Mesodermal cell (in vitro differentiated cells): Measurements from ENCODE around the gene OTOP3.
"Not testable (repeated sequence)": the region's sequence is repeated elsewhere in the genome, so short reads cannot be mapped to it uniquely, and the experiment has no call there.

Source experiments
- H3K27ac ChIP-seq: 2 replicates; pipeline ENCODE4 v1.7.0; 2013; ENCODE audit warnings: mild to moderate bottlenecking, low read depth, low read length, moderate library complexity; ENCODE audit not compliant: severe bottlenecking
- H3K36me3 ChIP-seq: 2 replicates; pipeline ENCODE4 v1.7.1; 2013; ENCODE audit warnings: mild to moderate bottlenecking, low read length, moderate library complexity; ENCODE audit not compliant: control insufficient read depth, insufficient read depth
- H3K4me1 ChIP-seq: one replicate; pipeline ENCODE4 v1.7.1; 2013; ENCODE audit warnings: mild to moderate bottlenecking, low read length; ENCODE audit not compliant: insufficient read depth, control insufficient read depth, poor library complexity, severe bottlenecking
- H3K4me3 ChIP-seq: 2 replicates; pipeline ENCODE4 v1.7.0; 2013; ENCODE audit warnings: low read length, control low read depth, mild to moderate bottlenecking; ENCODE audit not compliant: insufficient read depth, poor library complexity, severe bottlenecking; ENCODE audit errors: extremely low read depth
- H3K9me3 ChIP-seq: 2 replicates; pipeline ENCODE4 v1.7.1; 2013; ENCODE audit warnings: mild to moderate bottlenecking, low read length, moderate library complexity; ENCODE audit not compliant: control insufficient read depth
- WGBS, 2 experiments: methylation state at CpG; one replicate each; pipeline ENCODE4 v1.1.5; 2013; ENCODE audit warnings: missing lambda C conversion rate in 2 of 2; ENCODE audit not compliant: insufficient coverage in 2 of 2; 5-methylcytosine and 5-hydroxymethylcytosine counted together

The OTOP3 gene

DNA sequence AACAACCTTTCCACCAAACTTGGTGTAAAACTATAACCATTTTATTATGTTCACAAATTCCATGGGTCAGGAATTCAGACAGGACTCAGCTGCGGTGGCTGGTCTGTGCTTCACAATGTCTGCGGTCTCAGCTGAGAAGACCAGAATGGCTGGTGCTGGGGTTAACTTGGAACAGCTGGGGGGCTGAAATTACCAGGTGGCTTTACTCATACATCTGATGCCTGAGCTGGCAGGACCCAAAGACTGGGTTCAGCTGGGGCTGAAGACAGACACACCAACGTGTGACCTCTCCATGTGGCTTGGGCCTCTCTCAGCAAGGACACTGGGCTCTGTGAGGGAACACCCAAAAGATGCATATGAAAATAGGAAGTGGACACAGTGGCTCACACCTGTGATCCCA, 42.5 kb downstream of the OTOP3 start:
- Histone ChIP-seq H3K4me3 (no peak overlapping the region), H3K27ac (no peak overlapping the region), H3K4me1 (peaks cover 7% of the 10 kb centered on the region), H3K9me3 (no peaks in the 10 kb centered on the region), H3K36me3 (no peaks in the 10 kb centered on the region)
- WGBS, 2 experiments: 78% methylated on average over 3 of the region's 3 CpGs; no CpG with 5 or more reads in 1 of the 2 experiments

- Histone ChIP-seq H3K4me1 (peaks cover 7% of the 10 kb centered on the region), H3K27ac (no peak overlapping the region), H3K4me3 (no peak overlapping the region), H3K36me3 (no peaks in the 10 kb centered on the region), H3K9me3 (no peaks in the 10 kb centered on the region)
- WGBS, 2 experiments: 82 to 88% methylated on average over 12 of the region's 17 CpGs
Measured at GRCh38 chr17:74979408-74980146, 43.9 kb downstream of the OTOP3 start.

DNA sequence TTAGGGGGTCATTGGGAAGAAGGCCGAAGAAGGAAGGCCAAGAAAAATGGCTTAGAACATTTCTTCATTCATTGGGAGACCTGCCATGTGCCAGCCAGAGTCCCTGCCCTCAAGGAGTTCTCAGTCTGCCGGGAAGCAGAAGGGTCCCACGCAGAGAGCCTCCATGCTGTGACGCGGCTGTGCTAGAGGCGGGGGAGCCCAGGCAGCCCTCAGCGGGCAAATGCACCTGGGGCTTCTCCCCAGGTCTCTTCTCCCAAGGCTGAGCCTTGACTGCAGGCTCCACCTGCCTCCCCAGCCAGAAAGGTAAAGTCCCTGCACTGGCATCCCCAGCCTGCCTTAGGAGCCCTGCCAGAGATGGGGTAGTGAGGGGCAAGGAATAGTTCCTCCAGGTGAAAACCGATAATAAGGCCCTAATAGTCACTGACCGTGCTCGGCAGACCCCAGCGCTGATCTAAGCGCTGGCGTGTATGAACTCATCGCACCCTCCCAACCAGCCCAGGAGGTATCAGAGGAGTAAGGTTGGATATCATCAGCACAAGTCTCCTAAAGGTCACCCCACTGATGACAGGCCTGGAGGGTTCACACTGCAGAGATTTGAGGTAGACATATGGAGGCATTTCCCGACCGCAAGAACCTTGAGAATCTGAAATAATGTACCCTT, 45.8 kb downstream of the OTOP3 start:
- no peaks in the 10 kb centered on the region for H3K36me3 ChIP-seq
- WGBS, 2 experiments: 84 to 87% methylated on average over 10 of the region's 16 CpGs
- no peaks in the 10 kb centered on the region for H3K9me3 ChIP-seq
- H3K4me1 ChIP-seq: peaks cover 7% of the 10 kb centered on the region
- H3K4me3 ChIP-seq: peak overlapping the region; percentile 59
- H3K27ac ChIP-seq: peak overlapping the region; percentile 93

DNA sequence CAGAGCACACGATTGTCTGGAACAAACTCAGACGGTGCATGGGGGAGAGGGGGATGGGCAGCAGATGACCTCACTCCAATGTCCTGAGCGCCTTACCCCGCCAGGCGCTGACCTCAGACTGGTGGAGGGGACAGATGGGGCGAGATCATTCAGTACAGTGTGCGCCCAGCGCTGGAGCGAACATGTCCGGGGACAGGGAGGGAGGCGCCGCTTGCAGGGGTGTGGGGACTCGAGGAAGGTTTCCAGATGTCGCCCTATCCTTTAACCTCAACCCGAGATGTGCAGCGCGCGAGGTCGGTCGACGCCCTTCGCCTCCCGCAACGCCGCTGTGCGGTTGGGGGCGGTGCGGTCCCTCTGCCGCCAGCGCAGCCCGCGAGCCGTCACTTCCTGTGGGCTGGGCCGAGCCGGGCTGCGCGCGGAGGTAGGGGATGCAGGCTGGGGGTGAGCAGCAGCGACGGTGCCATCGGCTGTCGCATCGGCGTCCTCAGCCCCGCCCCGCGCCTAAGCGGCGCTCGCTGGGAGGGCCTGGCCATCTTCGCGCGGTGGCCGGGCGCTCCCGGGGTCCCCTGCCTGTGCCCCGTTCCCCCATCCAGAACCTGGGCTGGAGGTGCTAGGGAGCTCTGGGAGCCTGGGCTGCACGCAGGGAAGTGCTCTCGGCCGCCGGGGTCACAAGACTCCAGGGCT, 46.4 kb downstream of the OTOP3 start:
- Histone ChIP-seq H3K4me3 (peak overlapping the region; percentile 59), H3K9me3 (no peaks in the 10 kb centered on the region), H3K36me3 (no peaks in the 10 kb centered on the region), H3K27ac (peak overlapping the region; percentile 93), H3K4me1 (peaks cover 7% of the 10 kb centered on the region)
- WGBS, 2 experiments: 1% methylated on average over 26 to 57 of the region's 61 CpGs

DNA sequence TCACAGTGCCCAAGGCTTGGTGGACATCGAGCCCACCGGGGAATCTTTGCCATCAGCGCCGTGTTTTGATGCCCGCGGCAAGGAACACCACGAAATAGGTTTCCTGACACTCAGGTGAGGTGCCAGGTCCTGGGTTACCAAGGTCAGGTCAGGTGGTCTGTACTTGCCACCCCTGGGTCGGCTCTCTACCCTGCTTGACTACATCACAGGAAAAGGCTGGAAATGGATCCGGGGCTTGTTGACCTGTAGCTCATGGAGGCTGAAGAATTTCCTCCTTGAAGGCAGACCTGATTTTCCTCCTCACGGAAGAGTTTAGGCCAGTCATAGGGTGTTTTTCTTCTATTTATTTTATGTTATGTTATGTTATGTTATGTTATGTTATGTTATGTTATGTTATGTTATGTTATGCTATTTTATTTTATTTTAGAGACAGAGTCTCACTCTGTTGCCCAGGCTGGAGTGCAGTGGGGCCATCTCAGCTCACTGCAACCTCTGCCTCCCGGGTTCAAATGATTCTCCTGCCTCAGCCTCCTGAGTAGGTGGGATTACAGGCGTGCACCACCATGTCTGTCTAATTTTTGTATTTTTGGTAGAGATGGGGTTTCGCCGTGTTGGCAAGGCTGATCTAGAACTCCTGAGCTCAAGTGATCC, 47.1 kb downstream of the OTOP3 start:
- H3K4me1 ChIP-seq, H3K36me3 ChIP-seq, H3K9me3 ChIP-seq: not testable (repeated sequence)
- H3K4me3 ChIP-seq: peak overlapping the region; percentile 59
- H3K27ac ChIP-seq: peak overlapping the region; percentile 93
- WGBS, 2 experiments: 11 to 19% methylated on average over 9 to 11 of the region's 14 CpGs

GRCh38 chr17:74986206-74986576, 50.5 kb downstream of the OTOP3 start:
- Histone ChIP-seq H3K4me1 (peaks cover 9% of the 10 kb centered on the region), H3K36me3 (peaks cover 14% of the 10 kb centered on the region), H3K4me3 (no peak overlapping the region), H3K9me3 (no peaks in the 10 kb centered on the region), H3K27ac (no peak overlapping the region)
- no CpG with 5 or more reads among the region's 3 CpGs for WGBS, 2 experiments

DNA sequence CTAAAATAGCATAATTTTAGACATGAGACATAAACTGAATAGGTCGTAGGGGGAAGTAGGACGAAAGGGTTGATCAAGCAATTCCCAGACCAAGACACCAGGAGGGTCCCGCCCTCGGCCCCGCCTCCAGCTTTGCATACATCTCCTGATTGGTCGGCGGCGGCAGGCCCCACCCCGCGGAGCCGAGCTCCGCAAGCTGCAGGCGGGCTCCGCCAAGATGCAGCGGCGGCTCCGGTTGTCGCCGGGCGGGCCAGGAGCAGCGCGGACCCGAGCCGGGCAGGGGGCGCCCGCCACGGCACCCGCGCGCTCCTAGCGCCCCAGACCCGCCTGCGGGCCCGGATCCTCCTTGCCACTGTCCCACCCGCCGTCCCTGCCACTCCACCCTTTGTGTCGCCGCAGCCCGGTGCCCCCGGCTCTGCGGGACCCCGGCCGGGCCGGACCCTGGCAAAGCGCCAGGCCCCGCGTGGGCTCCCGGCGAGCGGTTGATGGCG, 51.8 kb downstream of the OTOP3 start, which contains the start of gene CDR2L:
CDR2L (plus strand) TSS at position 215 of the 491 bp plus-strand sequence. CDS start 412 bp downstream, outside the sequence.
- H3K4me3 ChIP-seq: peak within 1 kb of the TSS; percentile 82
- peaks cover 22% of the 10 kb centered on the region for H3K36me3 ChIP-seq
- H3K9me3 ChIP-seq: no peaks in the 10 kb centered on the region
- 0% methylated on average over 40 to 46 of the region's 51 CpGs for WGBS, 2 experiments
- peak within 1 kb of the TSS; percentile 97 for H3K27ac ChIP-seq
- peaks cover 3% of the 10 kb centered on the region for H3K4me1 ChIP-seq

DNA sequence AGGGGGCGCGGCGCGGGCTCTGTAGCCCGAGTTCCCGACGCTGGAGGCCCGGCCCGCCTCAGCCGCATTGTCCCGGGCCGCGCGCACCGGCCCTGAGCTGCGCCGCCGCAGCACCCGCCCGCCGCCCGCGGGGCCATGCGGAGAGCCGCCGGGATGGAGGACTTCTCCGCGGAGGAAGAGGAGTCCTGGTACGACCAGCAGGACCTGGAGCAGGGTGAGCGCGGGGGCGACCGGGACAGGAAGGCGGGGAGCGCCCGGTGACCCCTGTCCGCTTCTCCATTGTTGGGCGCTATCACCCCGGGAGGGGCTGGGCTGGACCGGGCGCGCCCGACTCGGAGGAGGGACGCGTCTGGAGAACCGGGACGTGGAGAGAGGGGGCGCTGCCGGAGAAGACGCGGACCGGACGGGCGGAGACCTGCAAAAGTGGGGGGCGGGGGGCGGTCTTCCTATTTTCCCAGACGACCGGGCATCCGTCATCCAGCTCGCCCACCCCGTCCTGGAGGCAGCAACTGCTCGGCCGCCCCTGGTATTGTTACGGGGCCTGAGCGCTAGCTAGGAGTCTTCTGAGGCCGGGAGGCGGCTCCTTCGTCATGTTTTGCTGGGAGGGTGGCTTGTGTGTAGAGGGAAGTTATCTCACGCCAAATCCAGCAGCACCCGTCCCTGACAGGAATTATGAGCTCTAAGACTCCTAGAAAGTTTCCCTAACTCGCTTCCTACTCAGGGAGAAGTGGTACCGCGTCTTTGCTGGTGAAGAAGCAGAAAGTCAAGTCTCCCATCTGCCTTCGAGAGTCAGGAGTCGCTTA, 52.4 kb downstream of the OTOP3 start:
- peaks cover 28% of the 10 kb centered on the region for H3K36me3 ChIP-seq
- H3K27ac ChIP-seq: peak overlapping the region; percentile 97
- peaks cover 3% of the 10 kb centered on the region for H3K4me1 ChIP-seq
- WGBS, 2 experiments: 0% methylated on average over 59 to 63 of the region's 76 CpGs
- H3K9me3 ChIP-seq: no peaks in the 10 kb centered on the region
- H3K4me3 ChIP-seq: peak overlapping the region; percentile 82

DNA sequence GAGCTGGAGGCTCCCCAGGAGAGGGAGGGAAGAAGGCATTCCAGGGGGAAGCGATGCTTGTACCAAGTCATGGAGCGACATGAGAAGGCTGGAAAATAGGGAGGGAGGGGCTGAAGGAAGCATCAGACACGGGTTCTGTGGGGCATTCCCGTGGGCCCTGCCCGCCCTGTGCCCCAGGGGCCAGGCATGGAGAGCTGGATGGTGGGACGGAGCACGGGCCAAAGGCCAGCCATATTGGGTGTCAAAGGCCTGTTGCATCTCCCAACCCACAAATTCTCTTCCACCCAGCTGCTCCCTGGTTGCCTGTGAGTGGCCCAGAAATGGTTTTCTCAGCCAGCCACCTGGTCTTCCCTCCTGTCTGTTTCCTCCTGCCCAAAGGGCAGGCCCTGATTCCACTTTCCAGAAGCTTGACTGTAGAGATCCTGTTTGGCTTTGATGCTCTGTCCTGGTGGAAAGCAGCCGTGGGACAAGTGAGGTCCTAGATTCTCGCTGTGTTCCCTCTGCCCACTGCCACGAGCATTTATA, 54.9 kb downstream of the OTOP3 start:
- WGBS, 2 experiments: 97 to 98% methylated on average over 6 to 7 of the region's 10 CpGs

More for the DNA sequence above, 54.9 kb downstream of the OTOP3 start:
- H3K9me3 ChIP-seq: no peaks in the 10 kb centered on the region
- peaks cover 48% of the 10 kb centered on the region for H3K36me3 ChIP-seq
- H3K4me1 ChIP-seq: peaks cover 3% of the 10 kb centered on the region
- no peak overlapping the region for H3K4me3 ChIP-seq
- H3K27ac ChIP-seq: no peak overlapping the region
